RWPE1 (cell line): ENCODE measurements around the gene LAIR2.

Source experiments
- CTCF ChIA-PET: fragments of 350-600 bp; sonication (Branson Sonifier 250); formaldehyde crosslinking; extraction: SDS; loops from one replicate; lab custom pipeline; 2021; lab: Yijun Ruan, JAX
- POLR2A ChIA-PET: fragments of 400-600 bp; formaldehyde crosslinking; extraction: SDS; loops from one replicate; lab custom pipeline; 2020; ENCODE audit warnings: antibody characterized with exemption; ENCODE audit not compliant: low non-redundant PET; lab: Yijun Ruan, JAX
- DNase-seq: peaks from one replicate; pipeline ENCODE4 v3.0.0; 2012; ENCODE audit warnings: low spot score
- H3K27ac ChIP-seq: fragments of 450-650 bp; 2 replicates; pipeline ENCODE4 v1.5.1; 2017
- CTCF ChIP-seq: fragments of 450-650 bp; conservative IDR thresholded peaks from 2 replicates; pipeline ENCODE4 v1.5.1; 2017; ENCODE audit warnings: low read depth, mild to moderate bottlenecking

The LAIR2 gene

GRCh38 chr19:54515156-54515555 is 12.5 kb downstream of the LAIR2 start:
- no peak for DNase-seq
- no peak for TF ChIP-seq CTCF
- ChIA-PET POLR2A (no interaction called here), CTCF (no interaction called here)
- H3K27ac ChIP-seq = no peak overlapping the region

GRCh38 chr19:54517483-54517882 is 14.9 kb downstream of the LAIR2 start:
- H3K27ac ChIP-seq = no peak overlapping the region
- ChIA-PET CTCF (interaction anchor here (0.7 kb wide), 1 partner anchor 592 kb away, joined by 3 read pairs; no protein-coding TSS in a partner anchor), POLR2A (no interaction called here)
- peak; percentile 52 for DNase-seq
- no peak for TF ChIP-seq CTCF

GRCh38 chr19:54518844-54519243 is 16.2 kb downstream of the LAIR2 start:
- DNase-seq = peak; percentile 38
- CTCF ChIA-PET = interaction anchor here (0.6 kb wide), 1 partner anchor 40 kb away, joined by 3 read pairs; no protein-coding TSS in a partner anchor
- POLR2A ChIA-PET = no interaction called here
- TF ChIP-seq CTCF = no peak
- H3K27ac ChIP-seq = no peak overlapping the region

GRCh38 chr19:54521022-54521859 is 18.6 kb downstream of the LAIR2 start:
- DNase-seq = no peak
- ChIA-PET CTCF (no interaction called here), POLR2A (no interaction called here)
- H3K27ac ChIP-seq = no peak overlapping the region
- TF ChIP-seq CTCF = no peak

- no peak for TF ChIP-seq CTCF
- ChIA-PET CTCF (no interaction called here), POLR2A (no interaction called here)
- H3K27ac ChIP-seq = no peak overlapping the region
- no peak for DNase-seq
Measured at GRCh38 chr19:54521860-54522513, 19.4 kb downstream of the LAIR2 start.

- DNase-seq = peak; percentile 57
- no peak for TF ChIP-seq CTCF
- POLR2A ChIA-PET = no interaction called here
- no peak overlapping the region for H3K27ac ChIP-seq
- CTCF ChIA-PET = no interaction called here
Measured at GRCh38 chr19:54523403-54523802, 20.8 kb downstream of the LAIR2 start.
